Embryonic facial prominence (tissue), 1 donor: ENCODE measurements around the gene FTCD.
"Not testable (repeated sequence)": the region's sequence is repeated elsewhere in the genome, so short reads cannot be mapped to it uniquely, and the experiment has no call there.

ENCODE experiments used
- DNase-seq: peaks from one replicate; pipeline ENCODE4 v3.0.0-alpha.2; 2016; ENCODE audit errors: extremely low spot score

FTCD gene

GRCh38 chr21:46111857-46112724 lies 43.3 kb downstream of the FTCD start:
- no peak for DNase-seq

- DNase-seq: no peak
Measured at GRCh38 chr21:46111193-46111571, 44.2 kb downstream of the FTCD start.

GRCh38 chr21:46110499-46111192 lies 44.7 kb downstream of the FTCD start:
- DNase-seq: no peak

GRCh38 chr21:46109313-46110221 lies 45.8 kb downstream of the FTCD start:
- DNase-seq: no peak

GRCh38 chr21:46108827-46109312 lies 46.5 kb downstream of the FTCD start:
- DNase-seq: no peak

GRCh38 chr21:46107376-46107775 lies 48.0 kb downstream of the FTCD start:
- DNase-seq: not testable (repeated sequence)

GRCh38 chr21:46104104-46104503 lies 51.3 kb downstream of the FTCD start:
- DNase-seq: no peak

GRCh38 chr21:46100906-46101305 lies 54.5 kb downstream of the FTCD start:
- DNase-seq: no peak

- DNase-seq: no peak
Measured at GRCh38 chr21:46100426-46100825, 55.0 kb downstream of the FTCD start.

- no peak for DNase-seq
Measured at GRCh38 chr21:46100020-46100419, 55.4 kb downstream of the FTCD start.

GRCh38 chr21:46099476-46099875 lies 55.9 kb downstream of the FTCD start:
- no peak for DNase-seq

GRCh38 chr21:46098303-46099141 lies 56.9 kb downstream of the FTCD start:
- DNase-seq: no peak

GRCh38 chr21:46097336-46098293 lies 57.8 kb downstream of the FTCD start, which contains the start of gene COL6A2:
TSS of gene COL6A2 (plus strand) at chr21:46098112.
- DNase-seq: peak; percentile 38

- no peak for DNase-seq
Measured at GRCh38 chr21:46096596-46097335, 58.6 kb downstream of the FTCD start.

- DNase-seq: no peak
Measured at GRCh38 chr21:46095814-46096595, 59.4 kb downstream of the FTCD start.

GRCh38 chr21:46095083-46095719 lies 60.2 kb downstream of the FTCD start:
- no peak for DNase-seq

GRCh38 chr21:46094401-46095082 lies 60.8 kb downstream of the FTCD start:
- no peak for DNase-seq
